IPS-15b (cell line): ENCODE data around the gene MCTP1.
"Not testable (repeated sequence)": the region's sequence is repeated elsewhere in the genome, so short reads cannot be mapped to it uniquely, and the experiment has no call there.

Experiments
- H3K27me3 ChIP-seq: one replicate; pipeline ENCODE4 v1.6.1; 2013; ENCODE audit warnings: low read length; ENCODE audit not compliant: control insufficient read depth, insufficient read depth
- H3K36me3 ChIP-seq: one replicate; pipeline ENCODE4 v1.6.1; 2013; ENCODE audit warnings: low read length; ENCODE audit not compliant: control insufficient read depth, insufficient read depth
- H3K4me1 ChIP-seq: one replicate; pipeline ENCODE4 v1.6.1; 2013; ENCODE audit warnings: mild to moderate bottlenecking, low read length; ENCODE audit not compliant: control insufficient read depth, insufficient read depth
- H3K4me3 ChIP-seq: one replicate; pipeline ENCODE4 v1.5.1; 2013; ENCODE audit warnings: low read depth, low read length
- H3K9ac ChIP-seq: one replicate; pipeline ENCODE4 v1.6.1; 2013; ENCODE audit warnings: low read depth, mild to moderate bottlenecking, low read length
- H3K9me3 ChIP-seq: one replicate; pipeline ENCODE4 v1.6.1; 2013; ENCODE audit warnings: mild to moderate bottlenecking, low read length; ENCODE audit not compliant: control insufficient read depth, insufficient read depth

MCTP1 gene

DNA sequence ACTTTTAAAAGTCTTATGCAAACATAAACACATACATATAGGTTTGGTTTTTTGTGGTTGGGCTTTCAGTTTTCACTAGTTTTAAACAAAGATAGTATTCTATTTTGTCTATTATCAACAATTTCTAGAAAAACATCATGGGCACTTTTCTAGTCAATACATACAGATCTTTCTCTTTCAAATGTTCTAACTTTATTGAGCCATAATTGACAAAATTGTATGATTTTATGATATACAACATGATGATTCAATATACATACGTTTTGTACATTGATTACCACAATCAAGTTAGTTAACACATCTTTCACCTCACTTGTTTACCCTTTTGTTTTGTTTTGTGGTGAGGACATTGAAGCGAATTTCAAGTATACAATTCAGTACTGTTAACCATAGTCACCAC lies 265.9 kb downstream of the MCTP1 start:
- no peak overlapping the region for H3K9ac ChIP-seq
- no peaks in the 10 kb centered on the region for H3K9me3 ChIP-seq
- H3K36me3 ChIP-seq = no peaks in the 10 kb centered on the region
- no peaks in the 10 kb centered on the region for H3K27me3 ChIP-seq
- no peaks in the 10 kb centered on the region for H3K4me1 ChIP-seq
- no peak overlapping the region for H3K4me3 ChIP-seq

- H3K9ac ChIP-seq = no peak overlapping the region
- no peaks in the 10 kb centered on the region for H3K36me3 ChIP-seq
- H3K27me3 ChIP-seq = no peaks in the 10 kb centered on the region
- no peak overlapping the region for H3K4me3 ChIP-seq
- no peaks in the 10 kb centered on the region for H3K4me1 ChIP-seq
- no peaks in the 10 kb centered on the region for H3K9me3 ChIP-seq
These were observed 266.4 kb downstream of the MCTP1 start for GRCh38 chr5:95018511-95018910.

DNA sequence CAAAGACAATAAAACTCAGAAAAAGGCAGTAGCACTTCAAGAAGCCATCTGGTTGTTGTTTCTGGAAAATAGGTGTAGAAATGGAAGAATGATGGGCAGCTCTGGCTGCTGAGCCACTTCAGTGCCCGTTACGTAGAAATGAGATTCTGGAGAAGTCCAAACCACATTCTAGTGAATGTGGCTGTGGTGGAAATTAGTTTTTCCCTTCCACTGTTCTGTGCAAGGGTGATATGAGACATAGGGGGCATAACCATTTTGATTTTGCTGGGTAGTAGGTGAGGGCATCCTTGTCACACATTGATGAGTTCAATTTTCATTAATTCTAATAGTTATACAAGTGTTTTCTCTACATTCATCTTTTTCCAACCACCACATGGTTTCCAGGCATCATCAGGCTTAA lies 275.1 kb downstream of the MCTP1 start:
- Histone ChIP-seq H3K27me3 (no peaks in the 10 kb centered on the region), H3K9ac (no peak overlapping the region), H3K9me3 (no peaks in the 10 kb centered on the region), H3K4me3 (no peak overlapping the region), H3K36me3 (no peaks in the 10 kb centered on the region), H3K4me1 (no peaks in the 10 kb centered on the region)

- peaks cover 12% of the 10 kb centered on the region for H3K9me3 ChIP-seq
- no peaks in the 10 kb centered on the region for H3K27me3 ChIP-seq
- no peak overlapping the region for H3K4me3 ChIP-seq
- no peak overlapping the region for H3K9ac ChIP-seq
- H3K36me3 ChIP-seq = no peaks in the 10 kb centered on the region
- no peaks in the 10 kb centered on the region for H3K4me1 ChIP-seq
These were observed 276.8 kb downstream of the MCTP1 start for GRCh38 chr5:95007921-95008597.

GRCh38 chr5:95005811-95006210 lies 279.1 kb downstream of the MCTP1 start:
- Histone ChIP-seq H3K27me3 (no peaks in the 10 kb centered on the region), H3K9me3 (peaks cover 12% of the 10 kb centered on the region), H3K4me1 (no peaks in the 10 kb centered on the region), H3K9ac (no peak overlapping the region), H3K4me3 (no peak overlapping the region), H3K36me3 (no peaks in the 10 kb centered on the region)

DNA sequence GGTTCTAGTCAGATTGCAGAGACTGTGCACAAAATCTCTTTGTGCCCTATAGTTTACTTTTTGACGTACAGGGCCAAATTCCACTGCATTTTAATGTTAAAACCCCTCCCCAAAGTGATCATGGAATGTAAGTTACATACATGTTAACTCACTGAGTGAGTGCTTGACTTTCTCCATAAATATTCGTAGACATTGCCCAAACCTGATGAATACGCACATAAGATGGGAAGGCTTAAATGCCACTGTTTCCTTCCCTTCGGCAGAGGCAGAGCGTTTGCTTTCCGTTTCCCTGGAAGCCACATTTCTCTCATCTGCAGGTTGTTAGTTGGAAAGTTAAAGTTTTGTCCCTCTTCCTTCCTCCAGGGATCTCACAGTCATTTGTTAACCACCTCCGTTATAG lies 286.2 kb downstream of the MCTP1 start:
- Histone ChIP-seq H3K9me3 (peaks cover 4% of the 10 kb centered on the region), H3K9ac (no peak overlapping the region), H3K4me1 (peaks cover 4% of the 10 kb centered on the region), H3K4me3 (no peak overlapping the region), H3K36me3 (no peaks in the 10 kb centered on the region), H3K27me3 (no peaks in the 10 kb centered on the region)

GRCh38 chr5:94994537-94994936 lies 290.4 kb downstream of the MCTP1 start:
- H3K27me3 ChIP-seq, H3K4me3 ChIP-seq, H3K9ac ChIP-seq, H3K36me3 ChIP-seq, H3K4me1 ChIP-seq, H3K9me3 ChIP-seq: not testable (repeated sequence)

GRCh38 chr5:94993491-94993890 lies 291.4 kb downstream of the MCTP1 start:
- Histone ChIP-seq H3K9ac (no peak overlapping the region), H3K4me1 (peaks cover 4% of the 10 kb centered on the region), H3K9me3 (no peaks in the 10 kb centered on the region), H3K36me3 (no peaks in the 10 kb centered on the region), H3K4me3 (no peak overlapping the region), H3K27me3 (no peaks in the 10 kb centered on the region)

DNA sequence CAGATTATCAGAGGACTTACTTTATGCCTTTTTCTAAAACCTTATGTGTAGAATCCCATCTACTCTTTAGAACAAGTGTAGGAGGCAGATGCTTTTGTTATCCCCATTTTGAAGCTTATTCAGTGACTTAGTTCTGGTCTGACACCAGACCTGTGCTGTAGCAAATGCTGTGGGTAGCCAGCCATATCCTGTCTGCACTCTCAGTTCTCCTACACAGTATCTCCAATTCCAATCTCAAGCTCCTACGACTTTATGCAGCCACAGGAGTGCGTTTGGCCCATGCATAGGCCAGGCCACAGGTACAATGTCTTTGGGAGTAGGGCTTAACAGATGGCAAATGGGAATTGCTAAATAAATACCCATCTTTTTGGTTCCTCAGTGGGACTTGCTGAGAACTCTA lies 292.6 kb downstream of the MCTP1 start:
- Histone ChIP-seq H3K9me3 (no peaks in the 10 kb centered on the region), H3K4me3 (no peak overlapping the region), H3K9ac (no peak overlapping the region), H3K4me1 (peaks cover 4% of the 10 kb centered on the region), H3K36me3 (no peaks in the 10 kb centered on the region), H3K27me3 (no peaks in the 10 kb centered on the region)

DNA sequence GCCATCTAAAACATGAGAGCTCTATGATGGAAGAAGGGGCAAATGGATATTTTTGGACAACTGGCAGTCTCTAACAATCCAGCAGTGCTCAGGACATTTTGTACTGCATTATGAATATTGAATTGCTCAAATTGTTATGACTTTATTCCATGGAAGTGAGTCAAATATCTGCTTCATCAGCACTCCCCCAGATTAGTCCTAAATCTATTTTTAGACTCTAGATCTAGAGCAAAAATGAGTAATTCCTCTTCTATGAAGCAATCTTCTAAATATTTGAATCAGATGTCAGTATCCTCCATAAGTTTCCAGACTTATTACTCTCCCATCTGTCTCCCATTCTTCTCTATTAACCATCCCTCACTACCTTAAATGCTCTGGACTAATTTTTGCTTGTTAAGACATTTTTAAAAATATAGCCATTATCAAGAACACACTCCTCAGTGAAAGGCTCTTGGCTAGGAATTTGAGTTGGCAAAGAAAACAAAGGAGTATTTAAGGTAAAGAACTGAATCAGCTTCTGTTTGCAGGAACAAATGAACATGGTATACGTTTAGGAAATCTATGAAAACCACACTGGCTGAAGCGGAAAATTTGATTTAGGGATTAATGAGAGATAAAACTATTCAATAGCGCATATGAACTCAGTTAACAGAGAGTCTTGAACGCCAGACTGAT lies 300.9 kb downstream of the MCTP1 start:
- no peaks in the 10 kb centered on the region for H3K27me3 ChIP-seq
- no peaks in the 10 kb centered on the region for H3K36me3 ChIP-seq
- no peak overlapping the region for H3K4me3 ChIP-seq

DNA sequence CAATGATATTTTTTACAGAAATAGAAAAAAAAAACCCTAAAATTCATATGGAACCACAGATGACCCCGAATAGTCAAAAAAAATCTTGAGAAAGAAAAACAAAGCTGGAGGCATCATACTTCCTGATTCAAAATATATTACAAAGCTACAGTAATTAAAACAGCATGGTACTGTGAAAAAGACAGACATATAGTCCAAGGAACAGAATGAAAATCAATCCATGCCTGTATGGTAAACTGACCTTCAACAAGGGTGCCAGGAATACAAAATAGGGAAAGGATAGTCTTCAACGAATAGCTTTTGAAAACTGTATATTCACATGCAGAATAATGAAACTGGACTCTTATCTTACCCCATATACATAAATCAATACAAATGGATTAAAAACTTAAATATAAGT lies 307.5 kb downstream of the MCTP1 start:
- no peaks in the 10 kb centered on the region for H3K36me3 ChIP-seq
- no peak overlapping the region for H3K9ac ChIP-seq
- no peaks in the 10 kb centered on the region for H3K9me3 ChIP-seq
- no peak overlapping the region for H3K4me3 ChIP-seq
- no peaks in the 10 kb centered on the region for H3K27me3 ChIP-seq
- no peaks in the 10 kb centered on the region for H3K4me1 ChIP-seq

More for the DNA sequence above, 300.9 kb downstream of the MCTP1 start:
- H3K9ac ChIP-seq = no peak overlapping the region
- no peaks in the 10 kb centered on the region for H3K9me3 ChIP-seq
- no peaks in the 10 kb centered on the region for H3K4me1 ChIP-seq

GRCh38 chr5:94976853-94977252 lies 308.0 kb downstream of the MCTP1 start:
- Histone ChIP-seq H3K9me3 (no peaks in the 10 kb centered on the region), H3K9ac (no peak overlapping the region), H3K36me3 (no peaks in the 10 kb centered on the region), H3K4me3 (no peak overlapping the region), H3K4me1 (no peaks in the 10 kb centered on the region), H3K27me3 (no peaks in the 10 kb centered on the region)
